K562 (cell line): ENCODE results near the gene SLC8A1. TPM values are rescaled to one million over a fixed set of nuclear protein-coding genes. Genes with fewer than 3 reads are reported as not detected.

Source experiments
- ATAC-seq: fragments of 200-7000 bp; cut with Tn5 transposase; 3 replicates; pipeline ENCODE4 v1.9.1; 2020; ENCODE audit warnings: moderate library complexity
- BruUV-seq: library from RNA; stranded (reverse); fragments of 400-500 nt; replicated peaks from 2 replicates; lab custom pipeline; 2021; lab: Mats Ljungman, UMichigan
- CTCF ChIA-PET: fragments of 300-600 bp; formaldehyde crosslinking; extraction: SDS; loops from one replicate; lab custom pipeline; 2021; ENCODE audit warnings: low intra/inter-chr PET ratio; lab: Yijun Ruan, JAX
- POLR2A ChIA-PET: fragments of 300-600, 350-650 bp; sonication (Branson Sonifier 250); formaldehyde crosslinking; extraction: SDS; loops from one replicate; lab custom pipeline; 2021; ENCODE audit warnings: antibody characterized with exemption, inconsistent platforms; lab: Yijun Ruan, JAX
- DNase-seq, 4 experiments: peaks; one replicate each; pipeline versions ENCODE4 v3.0.0 to v3.0.0-alpha.2; 2011 to 2018; ENCODE audit warnings: low spot score in 3 of 4, mixed read lengths in 3 of 4; ENCODE audit errors: extremely low read depth in 1 of 4
- FAIRE-seq: peaks from 2 replicates; lab custom pipeline; 2011; peaks lifted over from hg19 to GRCh38; lab: Jason Lieb, UNC
- H2AFZ ChIP-seq: 2 replicates; pipeline ENCODE4 v1.6.0; 2011; ENCODE audit warnings: low read depth, low read length, control low read depth, inconsistent platforms
- H3K27ac ChIP-seq: fragments of 200-600 bp; 3 replicates; pipeline ENCODE4 v1.8.0; 2011; ENCODE audit warnings: low read depth, mild to moderate bottlenecking, control low read depth, inconsistent platforms, low read length, moderate library complexity, mixed read lengths; ENCODE audit errors: extremely low read depth
- H3K27me3 ChIP-seq, 2 experiments: fragments of 300-600 bp in 1 of 2; 2 replicates in 1 of 2; 3 replicates in 1 of 2; pipeline versions ENCODE4 v1.6.0 to v1.8.0; 2011; ENCODE audit warnings: inconsistent platforms in 2 of 2, low read length in 2 of 2, mild to moderate bottlenecking in 1 of 2, mixed read lengths in 1 of 2, moderate library complexity in 1 of 2; ENCODE audit not compliant: control insufficient read depth in 2 of 2, insufficient read depth in 2 of 2
- H3K36me3 ChIP-seq: fragments of 300-600 bp; 3 replicates; pipeline ENCODE4 v1.8.0; 2011; ENCODE audit warnings: mild to moderate bottlenecking, low read length, inconsistent platforms; ENCODE audit not compliant: control insufficient read depth, insufficient read depth
- H3K4me1 ChIP-seq, 2 experiments: fragments of 200-600 bp in 1 of 2; replicated peaks in 1 of 2; 2 replicates in 1 of 2; 3 replicates in 1 of 2; pipeline versions ENCODE4 v1.5.1 to v1.8.0; 2011; ENCODE audit warnings: inconsistent platforms in 2 of 2, low read length in 2 of 2, mild to moderate bottlenecking in 1 of 2, mixed read lengths in 1 of 2, moderate library complexity in 1 of 2; ENCODE audit not compliant: control insufficient read depth in 2 of 2, insufficient read depth in 2 of 2
- H3K4me2 ChIP-seq: 2 replicates; pipeline ENCODE4 v1.6.1; 2011; ENCODE audit warnings: low read length, control low read depth, inconsistent platforms, mixed read lengths; ENCODE audit not compliant: insufficient read depth
- H3K4me3 ChIP-seq: fragments of 200-600 bp; sonication (generic), shearing (Covaris generic); 2 replicates; pipeline ENCODE4 v1.5.1; 2016; ENCODE audit warnings: control low read depth, inconsistent platforms
- H3K79me2 ChIP-seq: fragments of 200-600 bp; 3 replicates; pipeline ENCODE4 v1.8.0; 2011; ENCODE audit warnings: low read length, inconsistent platforms; ENCODE audit not compliant: control insufficient read depth, insufficient read depth
- H3K9ac ChIP-seq, 2 experiments: 2 replicates each; pipeline versions ENCODE4 v1.6.0 to v1.6.1; 2011; ENCODE audit warnings: low read depth in 2 of 2, low read length in 2 of 2, control low read depth in 1 of 2, inconsistent platforms in 1 of 2, mild to moderate bottlenecking in 1 of 2, mixed read lengths in 1 of 2; ENCODE audit not compliant: insufficient read depth in 1 of 2
- H3K9me1 ChIP-seq: one replicate; pipeline ENCODE4 v1.6.0; 2011; ENCODE audit warnings: inconsistent platforms, mild to moderate bottlenecking, low read length, moderate library complexity; ENCODE audit not compliant: control insufficient read depth, insufficient read depth
- H3K9me3 ChIP-seq: replicated peaks from 2 replicates; pipeline ENCODE4 v1.5.1; 2011; ENCODE audit warnings: low read depth, low read length, inconsistent platforms; ENCODE audit not compliant: control insufficient read depth, insufficient read depth
- H4K20me1 ChIP-seq: replicated peaks from 2 replicates; pipeline ENCODE4 v1.6.1; 2011; ENCODE audit warnings: low read length, inconsistent platforms, mixed read lengths; ENCODE audit not compliant: control insufficient read depth, insufficient read depth
- CHD1 ChIP-seq: fragments of 200-600 bp; sonication (generic); IDR thresholded peaks from one replicate; pipeline ENCODE4 v1.6.1; 2012; ENCODE audit warnings: mild to moderate bottlenecking, moderate library complexity, low read length, inconsistent platforms
- ZNF584 ChIP-seq: fragments of 200-800 bp; sonication (Bioruptor generic); IDR thresholded peaks from 2 replicates; pipeline ENCODE4 v1.6.1; 2016; ENCODE audit warnings: low read depth, mild to moderate bottlenecking, missing genetic modification characterization, missing compliant biosample characterization
- WGBS: fragments of 100-300 bp; shearing (Covaris generic); methylation state at CpG from one replicate; pipeline ENCODE4 v1.1.6; 2016; ENCODE audit warnings: low coverage, mixed read lengths; ENCODE audit not compliant: insufficient coverage; ENCODE audit errors: missing lambda C conversion rate; 5-methylcytosine and 5-hydroxymethylcytosine counted together
- in situ Hi-C: fragments of 300-500 bp; cut with MboI; formaldehyde crosslinking; loops from 4 replicates; pipeline ENCODE4 v1.15.0; 2018; ENCODE audit warnings: inconsistent platforms, mixed read lengths
- intact Hi-C: fragments of 100-400 bp; cut with micrococcal nuclease; formaldehyde crosslinking; loops from 2 replicates; pipeline ENCODE4 v1.14.2; 2022
- polyA plus RNA-seq, 8 experiments: library from polyadenylated mRNA; depleted of rRNA in 4 of 8; stranded (reverse) in 5 of 8; unstranded in 3 of 8; fragments of >200 nt; fragmentation: Nextera tagmentation in 2 of 8; fragmentation: Illumina TruSeq in 1 of 8; extraction: Ambion mirVana in 2 of 8; extraction: Trizol in 1 of 8; gene quantifications; 2 replicates each; pipeline versions ENCODE4 v1.2.1 to v1.2.3, GENCODE V29; 2011 to 2014; ENCODE audit warnings: inconsistent platforms in 1 of 8, missing spikeins in 1 of 8
- total RNA-seq, 7 experiments: library from RNA; depleted of rRNA in 6 of 7; stranded (reverse); fragments of >200 nt in 6 of 7; fragmentation: Illumina TruSeq in 2 of 7; extraction: Trizol in 2 of 7; gene quantifications; 2 replicates each; pipeline versions ENCODE4 v1.2.1 to v1.2.3, GENCODE V29; 2011 to 2021; ENCODE audit warnings: low replicate concordance in 1 of 7
- TF ChIP-seq, protein P1 (sequence below): fragments of 450-650 bp; formaldehyde crosslinking; IDR thresholded peaks from 2 replicates; pipeline ENCODE4 v1.4.0; 2022; ENCODE audit warnings: missing genetic modification characterization
- TF ChIP-seq, protein P2 (sequence below): sonication (generic); formaldehyde crosslinking; IDR thresholded peaks from 2 replicates; pipeline ENCODE4 v1.8.1; 2022; ENCODE audit warnings: missing genetic modification reagents
- TF ChIP-seq, protein P3 (sequence below), 2 experiments: fragments of 450-650 bp; IDR thresholded peaks; 2 replicates each; pipeline ENCODE4 v1.6.1; 2018; ENCODE audit warnings: mild to moderate bottlenecking in 2 of 2, low read depth in 1 of 2; ENCODE audit not compliant: partially characterized antibody in 2 of 2

The SLC8A1 gene
- total and polyA plus RNA-seq, 9 of the 15 experiments (the other 6 are each of a cell fraction or from before 2014, with no cell fraction given): not detected

DNA sequence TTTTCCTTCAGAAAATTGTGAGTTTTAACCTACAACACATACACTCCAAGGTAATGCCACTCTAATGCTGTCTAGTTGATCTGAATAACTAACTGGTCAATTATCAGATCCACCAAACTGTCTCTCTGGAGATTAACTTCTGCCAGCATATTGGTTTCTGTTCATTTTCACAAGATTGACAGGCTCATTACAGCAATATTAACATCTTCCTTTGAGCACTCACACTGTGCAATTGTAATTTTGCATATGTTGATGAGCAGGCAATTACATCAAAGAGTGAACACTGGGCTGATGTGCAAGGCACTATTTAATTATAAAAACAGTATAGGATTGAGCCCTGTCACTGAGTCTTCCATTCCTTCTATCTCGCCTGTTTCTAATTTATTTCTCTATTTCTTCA lies 197.3 kb downstream of the SLC8A1 start:
- H3K9me1 ChIP-seq: no peaks in the 10 kb centered on the region
- no peak overlapping the region for H3K4me3 ChIP-seq
- ChIA-PET POLR2A (no interaction called here), CTCF (no interaction called here)
- no peaks in the 10 kb centered on the region for H4K20me1 ChIP-seq
- H3K9me3 ChIP-seq: no peaks in the 10 kb centered on the region
- H3K36me3 ChIP-seq: no peaks in the 10 kb centered on the region
- FAIRE-seq (no peak), DNase-seq (no peak), ATAC-seq (no peak)
- in situ Hi-C loops (no loop called here), intact Hi-C loops (no loop called here)
- no peaks in the 10 kb centered on the region for H3K4me1 ChIP-seq
- 0% methylated on average over 1 of the region's 1 CpG for WGBS
- no TSS peak for BruUV-seq
- no peaks in the 10 kb centered on the region for H3K27me3 ChIP-seq
- TF ChIP-seq, protein P1, sequence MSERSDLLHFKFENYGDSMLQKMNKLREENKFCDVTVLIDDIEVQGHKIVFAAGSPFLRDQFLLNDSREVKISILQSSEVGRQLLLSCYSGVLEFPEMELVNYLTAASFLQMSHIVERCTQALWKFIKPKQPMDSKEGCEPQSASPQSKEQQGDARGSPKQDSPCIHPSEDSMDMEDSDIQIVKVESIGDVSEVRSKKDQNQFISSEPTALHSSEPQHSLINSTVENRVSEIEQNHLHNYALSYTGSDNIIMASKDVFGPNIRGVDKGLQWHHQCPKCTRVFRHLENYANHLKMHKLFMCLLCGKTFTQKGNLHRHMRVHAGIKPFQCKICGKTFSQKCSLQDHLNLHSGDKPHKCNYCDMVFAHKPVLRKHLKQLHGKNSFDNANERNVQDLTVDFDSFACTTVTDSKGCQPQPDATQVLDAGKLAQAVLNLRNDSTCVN (CRISPR knock-in tag): no peak
- TF ChIP-seq ZNF584 (no peak), CHD1 (no peak)
- TF ChIP-seq, protein P2, sequence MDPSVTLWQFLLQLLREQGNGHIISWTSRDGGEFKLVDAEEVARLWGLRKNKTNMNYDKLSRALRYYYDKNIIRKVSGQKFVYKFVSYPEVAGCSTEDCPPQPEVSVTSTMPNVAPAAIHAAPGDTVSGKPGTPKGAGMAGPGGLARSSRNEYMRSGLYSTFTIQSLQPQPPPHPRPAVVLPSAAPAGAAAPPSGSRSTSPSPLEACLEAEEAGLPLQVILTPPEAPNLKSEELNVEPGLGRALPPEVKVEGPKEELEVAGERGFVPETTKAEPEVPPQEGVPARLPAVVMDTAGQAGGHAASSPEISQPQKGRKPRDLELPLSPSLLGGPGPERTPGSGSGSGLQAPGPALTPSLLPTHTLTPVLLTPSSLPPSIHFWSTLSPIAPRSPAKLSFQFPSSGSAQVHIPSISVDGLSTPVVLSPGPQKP: no peak
- TF ChIP-seq, protein P3, sequence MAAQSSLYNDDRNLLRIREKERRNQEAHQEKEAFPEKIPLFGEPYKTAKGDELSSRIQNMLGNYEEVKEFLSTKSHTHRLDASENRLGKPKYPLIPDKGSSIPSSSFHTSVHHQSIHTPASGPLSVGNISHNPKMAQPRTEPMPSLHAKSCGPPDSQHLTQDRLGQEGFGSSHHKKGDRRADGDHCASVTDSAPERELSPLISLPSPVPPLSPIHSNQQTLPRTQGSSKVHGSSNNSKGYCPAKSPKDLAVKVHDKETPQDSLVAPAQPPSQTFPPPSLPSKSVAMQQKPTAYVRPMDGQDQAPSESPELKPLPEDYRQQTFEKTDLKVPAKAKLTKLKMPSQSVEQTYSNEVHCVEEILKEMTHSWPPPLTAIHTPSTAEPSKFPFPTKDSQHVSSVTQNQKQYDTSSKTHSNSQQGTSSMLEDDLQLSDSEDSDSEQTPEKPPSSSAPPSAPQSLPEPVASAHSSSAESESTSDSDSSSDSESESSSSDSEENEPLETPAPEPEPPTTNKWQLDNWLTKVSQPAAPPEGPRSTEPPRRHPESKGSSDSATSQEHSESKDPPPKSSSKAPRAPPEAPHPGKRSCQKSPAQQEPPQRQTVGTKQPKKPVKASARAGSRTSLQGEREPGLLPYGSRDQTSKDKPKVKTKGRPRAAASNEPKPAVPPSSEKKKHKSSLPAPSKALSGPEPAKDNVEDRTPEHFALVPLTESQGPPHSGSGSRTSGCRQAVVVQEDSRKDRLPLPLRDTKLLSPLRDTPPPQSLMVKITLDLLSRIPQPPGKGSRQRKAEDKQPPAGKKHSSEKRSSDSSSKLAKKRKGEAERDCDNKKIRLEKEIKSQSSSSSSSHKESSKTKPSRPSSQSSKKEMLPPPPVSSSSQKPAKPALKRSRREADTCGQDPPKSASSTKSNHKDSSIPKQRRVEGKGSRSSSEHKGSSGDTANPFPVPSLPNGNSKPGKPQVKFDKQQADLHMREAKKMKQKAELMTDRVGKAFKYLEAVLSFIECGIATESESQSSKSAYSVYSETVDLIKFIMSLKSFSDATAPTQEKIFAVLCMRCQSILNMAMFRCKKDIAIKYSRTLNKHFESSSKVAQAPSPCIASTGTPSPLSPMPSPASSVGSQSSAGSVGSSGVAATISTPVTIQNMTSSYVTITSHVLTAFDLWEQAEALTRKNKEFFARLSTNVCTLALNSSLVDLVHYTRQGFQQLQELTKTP (IDR thresholded peaks at IDR 0.05; ENCODE audit: low read depth in 1 of 2, partially characterized antibody in 2 of 2): no peak
- TF ChIP-seq, all 486 proteins: peak for 0
- H3K27ac ChIP-seq: no peak overlapping the region
- H3K79me2 ChIP-seq: no peaks in the 10 kb centered on the region
- no peak overlapping the region for H3K4me2 ChIP-seq
- no peak overlapping the region for H2AFZ ChIP-seq
- no peak overlapping the region for H3K9ac ChIP-seq
